Upper lobe of left lung (tissue), 6 donors: Measurements from ENCODE around the gene NACC2. TPM values are rescaled to one million over a fixed set of nuclear protein-coding genes. Genes with fewer than 3 reads are reported as not detected.

Experiments used
- ATAC-seq, 2 donors: fragments of 200-7000 bp; cut with Tn5 transposase; one replicate each; pipeline ENCODE4 v1.9.1; 2022; ENCODE audit warnings: mild to moderate bottlenecking in 2 of 2, moderate library complexity in 2 of 2; ENCODE audit not compliant: low FRiP score in 2 of 2
- DNase-seq, 2 donors: peaks; one replicate each; pipeline ENCODE4 v3.0.0-alpha.2; 2019 to 2020
- H3K27ac ChIP-seq, 4 donors: fragments of 200-600 bp; sonication (generic); one replicate each; pipeline ENCODE4 v1.5.1; 2016 to 2019
- H3K27me3 ChIP-seq, 4 donors: fragments of 200-600 bp; sonication (generic); one replicate each; pipeline ENCODE4 v1.5.1; 2017 to 2019
- H3K36me3 ChIP-seq, 4 donors: fragments of 200-600 bp; sonication (generic); one replicate each; pipeline ENCODE4 v1.5.1; 2016 to 2019
- H3K4me1 ChIP-seq, 4 donors: fragments of 200-600 bp; sonication (generic); one replicate each; pipeline ENCODE4 v1.5.1; 2018 to 2019
- H3K4me3 ChIP-seq, 4 donors: fragments of 200-600 bp; sonication (generic); one replicate each; pipeline ENCODE4 v1.5.1; 2017 to 2019; ENCODE audit warnings: mild to moderate bottlenecking in 2 of 4, moderate library complexity in 1 of 4
- H3K9me3 ChIP-seq, 4 donors: fragments of 200-600 bp; sonication (generic); one replicate each; pipeline ENCODE4 v1.5.1; 2018 to 2019
- CTCF ChIP-seq, 6 experiments: fragments of 450-650 bp in 4 of 6; fragments of 200-600 bp in 2 of 6; sonication (generic) in 2 of 6; IDR thresholded peaks; one replicate each; pipeline ENCODE4 v1.5.1; 2016 to 2019; ENCODE audit warnings: antibody characterized with exemption in 6 of 6
- EP300 ChIP-seq, 4 donors: sonication (generic); formaldehyde crosslinking; IDR thresholded peaks; one replicate each; pipeline ENCODE4 v1.5.1; 2017; ENCODE audit warnings: antibody characterized with exemption in 4 of 4, control low read depth in 2 of 4
- POLR2A ChIP-seq, 4 donors: fragments of 450-650 bp; IDR thresholded peaks; one replicate each; pipeline ENCODE4 v1.5.1; 2016 to 2017; ENCODE audit warnings: antibody characterized with exemption in 4 of 4, mild to moderate bottlenecking in 2 of 4
- POLR2AphosphoS5 ChIP-seq, 2 donors: sonication (generic); formaldehyde crosslinking; IDR thresholded peaks; one replicate each; pipeline ENCODE4 v1.5.1; 2017; ENCODE audit warnings: antibody characterized with exemption in 2 of 2
- WGBS, 2 donors: methylation state at CpG; one replicate each; pipeline ENCODE4 v1.1.5; 2017 to 2018; 5-methylcytosine and 5-hydroxymethylcytosine counted together
- total RNA-seq, 6 donors: library from RNA; depleted of rRNA in 4 of 6; stranded (reverse); fragments of >200 nt in 4 of 6; gene quantifications; one replicate each; pipeline versions ENCODE4 v1.1.0 to v1.2.1, GENCODE V29; 2016 to 2021
- donor health status: DM: no; HTN: no; CAD: no; lungs with moderate emphysema.
- donor health status: DM: no; HTN: yes; CAD: no; lungs with severe emphysema.

Gene NACC2
- total RNA-seq, 6 donors from 2014 or later: 16.8 to 38.4 (median 31.3) TPM

DNA sequence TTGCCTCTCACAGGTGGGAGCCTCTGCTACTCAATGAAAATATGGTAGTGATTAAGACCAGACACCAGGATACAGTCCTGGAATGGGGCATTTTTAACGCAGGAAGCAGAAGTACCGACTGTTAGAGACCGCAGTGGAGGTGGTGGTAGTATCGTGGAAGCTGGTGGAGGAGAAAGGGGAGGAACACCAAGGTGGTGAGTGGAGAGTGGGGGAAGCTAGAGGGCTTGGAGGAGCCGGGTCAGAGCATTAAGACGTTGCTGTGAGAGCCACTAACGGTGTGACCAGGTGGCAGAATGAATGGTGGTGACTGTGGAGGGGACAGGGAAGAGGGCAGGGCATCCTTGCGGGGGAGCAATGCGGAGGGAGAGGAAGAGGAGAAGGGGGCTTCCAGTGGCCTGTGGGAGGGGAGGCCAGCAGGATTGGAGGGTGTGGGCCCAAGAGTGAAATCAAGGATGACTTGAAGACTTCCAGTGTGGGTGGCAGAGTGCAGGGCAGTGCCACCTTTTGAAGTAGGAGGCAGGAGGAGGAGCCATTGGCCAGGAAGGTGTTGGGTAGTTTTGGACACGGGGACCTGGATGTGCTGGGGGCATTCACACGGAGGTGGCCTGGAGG, 132.3 kb downstream of the NACC2 start:
- Histone ChIP-seq H3K4me3 (no peak overlapping the region), H3K9me3 (no peaks in the 10 kb centered on the region), H3K36me3 (no peaks in the 10 kb centered on the region), H3K27me3 (no peaks in the 10 kb centered on the region), H3K4me1 (peaks cover 24 to 37% (median 26%) of the 10 kb centered on the region in 4 donors), H3K27ac (no peak overlapping the region)
- ATAC-seq (no peak), DNase-seq (no peak)
- 59 to 67% methylated on average over 11 of the region's 11 CpGs for WGBS, 2 donors
- no peak for TF ChIP-seq POLR2AphosphoS5 (IDR thresholded peaks at IDR 0.05)
- no peak for TF ChIP-seq POLR2A (IDR thresholded peaks at IDR 0.05)
- TF ChIP-seq EP300 (IDR thresholded peaks at IDR 0.05): no peak
- TF ChIP-seq CTCF (IDR thresholded peaks at IDR 0.05): no peak

GRCh38 chr9:135961811-135962695, 133.0 kb downstream of the NACC2 start:
- no peaks in the 10 kb centered on the region for H3K9me3 ChIP-seq
- DNase-seq (no peak), ATAC-seq (no peak)
- H3K36me3 ChIP-seq: no peaks in the 10 kb centered on the region
- peaks cover 20 to 31% (median 21%) of the 10 kb centered on the region in 4 donors for H3K4me1 ChIP-seq
- 39 to 53% methylated on average over 13 to 15 of the region's 15 CpGs for WGBS, 2 donors
- H3K4me3 ChIP-seq: peak overlapping the region in 1 of 4 donors; percentile 97
- H3K27ac ChIP-seq: no peak overlapping the region
- H3K27me3 ChIP-seq: no peaks in the 10 kb centered on the region
- no peak for TF ChIP-seq POLR2A (IDR thresholded peaks at IDR 0.05)
- TF ChIP-seq POLR2AphosphoS5 (IDR thresholded peaks at IDR 0.05): no peak
- TF ChIP-seq CTCF (IDR thresholded peaks at IDR 0.05): no peak

GRCh38 chr9:135961277-135961715, 133.8 kb downstream of the NACC2 start, which contains the start of gene UBAC1:
Gene UBAC1 (minus strand): TSS chr9:135961373. CDS start chr9:135961162, 211 bp downstream.
- Histone ChIP-seq H3K27me3 (no peaks in the 10 kb centered on the region), H3K4me1 (peaks cover 20 to 31% (median 21%) of the 10 kb centered on the region in 4 donors), H3K27ac (peak within 1 kb of the TSS; percentile 86 to 93 (median 90)), H3K4me3 (peak within 1 kb of the TSS; percentile 80 to 99 (median 90)), H3K36me3 (no peaks in the 10 kb centered on the region), H3K9me3 (no peaks in the 10 kb centered on the region)
- WGBS, 2 donors: 1% methylated on average over 22 to 43 of the region's 53 CpGs
- ATAC-seq: peak; percentile 91 to 97
- peak; percentile 97 to 100 for DNase-seq
- TF ChIP-seq POLR2A (IDR thresholded peaks at IDR 0.05) (peak in 1 of 4 donors; percentile 43), CTCF (IDR thresholded peaks at IDR 0.05) (peak; percentile 44 to 93 (median 83)), EP300 (IDR thresholded peaks at IDR 0.05) (no peak), POLR2AphosphoS5 (IDR thresholded peaks at IDR 0.05) (peak; percentile 70)

GRCh38 chr9:135960411-135961276, 134.4 kb downstream of the NACC2 start:
- Histone ChIP-seq H3K9me3 (no peaks in the 10 kb centered on the region), H3K27me3 (no peaks in the 10 kb centered on the region), H3K4me3 (peak overlapping the region; percentile 80 to 99 (median 90)), H3K27ac (peak overlapping the region; percentile 86 to 93 (median 90)), H3K36me3 (no peaks in the 10 kb centered on the region), H3K4me1 (peaks cover 20 to 31% (median 21%) of the 10 kb centered on the region in 4 donors)
- TF ChIP-seq CTCF (IDR thresholded peaks at IDR 0.05) (no peak), POLR2AphosphoS5 (IDR thresholded peaks at IDR 0.05) (no peak), EP300 (IDR thresholded peaks at IDR 0.05) (no peak), POLR2A (IDR thresholded peaks at IDR 0.05) (no peak)
- 1 to 3% methylated on average over 11 to 54 of the region's 74 CpGs for WGBS, 2 donors
- DNase-seq (peak; percentile 35 to 88), ATAC-seq (peak in 1 of 2 donors; percentile 44)
